Right renal pelvis (tissue), 4 donors: ENCODE data around the gene NOL9. TPM values are rescaled to one million over a fixed set of nuclear protein-coding genes. Genes with fewer than 3 reads are reported as not detected.

Source experiments
- DNase-seq, 4 donors: peaks; one replicate each; pipeline ENCODE4 v3.0.0-alpha.2; 2013; ENCODE audit warnings: low read depth in 4 of 4, low spot score in 3 of 4, missing footprints in 1 of 4
- polyA plus RNA-seq, 4 donors: library from polyadenylated mRNA; unstranded; fragments of 120-200 nt; gene quantifications; one replicate each; pipeline ENCODE4 v1.2.1, GENCODE V29; 2013; ENCODE audit not compliant: insufficient read length in 4 of 4

Gene NOL9
- polyA plus RNA-seq, 4 donors, result 15.4 to 19.1 (median 16.3) TPM

DNA sequence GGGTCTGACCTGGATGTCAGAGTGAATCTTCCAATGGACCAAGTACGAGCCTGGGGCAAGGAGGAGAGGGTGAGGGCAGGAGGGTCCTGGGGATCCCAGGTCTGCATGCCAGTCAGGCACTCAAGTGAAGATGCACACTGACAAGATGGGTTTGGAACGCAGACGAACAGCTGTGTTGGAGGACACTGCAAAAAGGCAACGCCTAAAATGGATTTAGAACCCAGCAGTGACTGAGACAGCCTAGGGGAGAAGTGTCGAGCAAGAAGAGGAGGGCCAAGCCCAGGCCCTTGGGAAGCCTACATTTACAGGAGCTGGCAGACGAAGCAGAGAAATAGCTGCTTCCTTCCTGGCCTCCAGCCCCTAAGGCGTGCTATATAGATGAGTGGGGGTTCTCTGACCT is 25.8 kb downstream of the NOL9 start:
- no peak for DNase-seq

DNA sequence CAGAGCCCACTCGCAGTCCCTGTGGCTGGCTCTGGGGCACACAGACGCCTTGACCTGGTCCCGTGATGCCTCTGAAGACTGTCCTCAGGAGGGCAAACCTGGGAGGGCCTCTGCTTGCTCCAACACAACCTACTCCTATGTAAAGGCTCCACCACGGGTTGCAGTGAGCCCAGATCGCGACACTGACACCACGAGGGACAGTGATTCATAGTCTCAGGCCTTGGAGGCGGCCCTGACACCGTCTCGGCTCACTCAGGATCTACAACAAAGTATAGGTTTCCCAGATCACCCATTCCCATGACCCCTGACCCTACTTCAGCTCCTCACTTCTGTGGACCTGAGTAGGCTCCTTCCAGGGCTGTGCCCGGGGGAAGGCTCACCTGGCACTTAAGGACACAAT is 28.0 kb downstream of the NOL9 start:
- no peak for DNase-seq

DNA sequence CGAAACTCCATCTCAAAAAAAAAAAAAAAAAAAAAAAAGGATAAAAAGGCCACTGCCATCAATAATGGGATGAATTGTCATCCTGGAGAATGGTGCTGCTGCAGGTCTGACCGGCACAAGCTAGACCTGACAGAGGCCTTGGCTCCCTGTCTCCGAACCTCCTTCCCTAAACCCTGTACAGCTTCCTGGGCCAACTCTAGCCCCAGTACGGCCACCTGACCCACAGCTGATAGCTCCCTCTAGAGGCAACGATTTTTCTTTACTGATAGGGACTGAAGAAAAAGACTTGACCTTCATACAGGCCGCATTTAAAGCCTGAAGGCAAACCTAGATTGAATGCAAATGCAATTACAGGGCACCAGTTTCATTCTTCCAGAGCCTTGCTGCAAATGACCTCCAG is 30.7 kb downstream of the NOL9 start:
- DNase-seq, result no peak

DNA sequence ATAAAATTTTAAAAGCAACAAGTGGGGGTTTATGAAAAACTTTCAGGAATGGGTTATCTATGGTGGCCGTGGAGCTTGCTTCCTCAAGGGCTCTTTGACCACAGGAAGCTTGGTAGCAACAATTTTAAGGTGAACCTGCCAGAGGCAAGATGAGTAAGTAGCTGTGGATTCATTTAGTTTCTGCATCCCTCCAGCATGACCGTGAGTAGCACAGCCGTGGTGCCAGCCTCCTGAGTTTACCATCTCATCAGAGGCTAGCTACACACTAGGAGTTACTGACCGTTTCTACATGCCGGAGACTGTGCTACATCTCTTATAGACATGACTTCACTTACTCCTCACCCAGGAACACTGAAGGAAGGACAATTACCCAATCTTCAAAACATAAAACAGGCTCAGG is 32.8 kb downstream of the NOL9 start:
- DNase-seq, result no peak

DNA sequence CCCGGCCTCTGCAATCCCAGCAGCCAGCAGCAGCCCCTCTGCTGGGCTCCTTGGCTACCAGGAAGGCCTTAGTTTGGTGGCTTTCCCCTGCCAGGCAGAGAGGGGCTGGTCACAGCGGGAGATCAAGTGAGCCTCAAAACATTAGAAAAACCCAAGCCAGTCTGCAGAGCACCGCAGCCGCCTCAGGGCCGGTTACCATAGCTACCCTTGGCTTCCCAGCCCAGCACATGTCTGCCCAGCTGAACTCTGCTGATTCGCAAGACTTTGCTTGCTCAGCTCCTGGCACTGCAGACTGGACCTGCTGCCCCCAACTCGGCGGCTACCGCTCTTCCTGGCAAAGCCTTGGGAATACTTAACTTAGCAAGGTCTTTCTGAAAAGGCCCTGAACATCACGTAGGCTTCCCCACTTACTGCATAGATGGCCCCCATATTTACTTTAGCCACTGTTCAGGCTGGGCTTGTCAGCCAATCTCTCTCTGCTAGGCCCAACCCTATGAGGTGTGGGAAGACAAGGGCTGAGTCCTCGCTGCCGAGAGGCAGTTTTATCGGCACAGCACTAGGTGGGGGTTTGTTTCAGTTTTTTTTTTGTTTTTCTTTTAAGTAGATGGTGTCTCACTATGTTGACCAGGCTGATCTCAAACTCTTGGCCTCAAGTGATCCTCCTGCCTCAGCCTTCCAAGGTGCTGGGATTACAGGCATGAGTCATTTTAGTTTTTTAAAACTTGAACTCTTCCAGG is 34.2 kb downstream of the NOL9 start:
- DNase-seq, result peak in 3 of 4 donors; percentile 27 to 55 (median 40)

DNA sequence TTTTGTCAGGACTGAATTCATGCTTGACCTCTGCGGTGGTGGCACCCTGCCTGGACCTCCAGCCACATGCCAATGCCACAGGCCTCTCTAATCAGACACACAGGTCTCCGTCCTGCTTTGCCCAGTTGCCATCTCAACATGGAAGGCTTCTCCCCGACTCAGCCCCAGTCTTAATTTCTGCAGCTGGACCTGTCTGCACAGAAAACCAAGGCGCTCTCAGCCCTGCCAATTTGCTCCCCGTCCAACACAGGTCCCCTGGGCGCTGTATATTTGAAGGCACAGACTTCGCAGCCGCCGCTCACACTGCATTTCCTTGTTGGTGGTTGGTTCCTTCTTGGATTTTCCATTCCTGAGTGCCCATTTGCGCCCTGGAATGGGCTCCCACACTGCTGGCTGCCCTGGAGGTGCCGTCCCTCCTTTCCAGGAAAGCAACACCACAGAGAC is 34.8 kb downstream of the NOL9 start:
- no peak for DNase-seq

DNA sequence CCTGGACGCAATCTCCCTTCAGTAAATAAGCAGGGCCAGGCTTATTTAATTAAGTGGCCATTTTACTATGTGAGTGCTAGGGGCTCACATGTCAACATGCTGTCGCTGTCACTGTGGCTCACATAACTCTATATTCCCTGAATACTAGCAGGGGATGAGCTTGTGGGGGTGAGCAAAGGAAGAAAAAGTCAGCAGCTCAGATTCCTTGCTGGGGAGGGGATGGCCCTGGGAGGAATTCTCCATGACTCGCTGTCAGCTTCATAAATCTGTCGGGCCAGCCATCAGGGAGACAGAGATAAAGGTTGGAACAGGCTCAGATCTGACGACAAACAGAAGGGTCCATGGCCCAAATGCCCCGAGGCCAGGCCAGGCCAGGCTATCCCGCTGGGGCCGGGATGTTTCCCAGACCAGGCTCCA is 36.9 kb downstream of the NOL9 start:
- no peak for DNase-seq

DNA sequence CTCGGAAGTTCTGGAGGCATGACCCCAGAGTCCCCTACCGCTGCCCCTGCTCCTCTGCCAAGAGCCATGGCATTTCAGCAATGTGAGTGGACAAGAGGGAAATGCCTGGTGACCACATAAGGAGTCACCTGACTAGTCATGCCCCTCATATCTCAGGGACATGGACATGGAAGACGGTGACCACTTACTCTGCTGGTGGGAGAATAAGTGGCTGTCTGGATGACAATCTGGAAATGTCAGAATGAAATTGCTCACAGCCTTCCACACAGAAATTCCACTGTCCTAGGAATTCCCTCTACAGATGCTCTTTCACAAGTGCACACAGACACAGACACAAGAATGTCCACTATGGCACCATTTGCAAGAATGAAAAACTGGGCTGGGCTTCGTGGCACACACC is 38.5 kb downstream of the NOL9 start:
- DNase-seq, result no peak

DNA sequence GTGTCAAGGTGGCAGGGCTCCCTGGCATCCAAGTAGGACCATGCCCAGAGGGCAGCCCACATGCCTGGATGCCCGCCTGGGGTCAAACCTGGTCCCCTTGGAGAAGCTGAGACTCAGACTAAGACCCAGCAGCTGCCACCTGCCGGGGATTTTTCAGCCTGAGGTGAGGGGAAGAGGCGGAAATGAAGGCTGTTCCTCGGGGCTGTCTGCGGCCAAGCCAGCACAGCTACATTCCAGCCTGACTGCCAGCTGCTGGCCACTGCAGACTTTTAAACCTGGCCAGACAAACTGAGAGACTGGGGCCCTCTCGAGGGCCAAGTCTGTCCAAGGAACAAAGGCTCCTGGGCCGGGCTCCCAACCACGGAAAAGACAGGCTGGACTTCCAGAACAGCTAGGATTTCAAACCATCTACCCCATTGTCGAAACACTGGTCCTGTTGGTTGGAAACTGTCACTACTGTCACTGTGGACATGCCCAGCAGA is 41.0 kb downstream of the NOL9 start:
- no peak for DNase-seq

DNA sequence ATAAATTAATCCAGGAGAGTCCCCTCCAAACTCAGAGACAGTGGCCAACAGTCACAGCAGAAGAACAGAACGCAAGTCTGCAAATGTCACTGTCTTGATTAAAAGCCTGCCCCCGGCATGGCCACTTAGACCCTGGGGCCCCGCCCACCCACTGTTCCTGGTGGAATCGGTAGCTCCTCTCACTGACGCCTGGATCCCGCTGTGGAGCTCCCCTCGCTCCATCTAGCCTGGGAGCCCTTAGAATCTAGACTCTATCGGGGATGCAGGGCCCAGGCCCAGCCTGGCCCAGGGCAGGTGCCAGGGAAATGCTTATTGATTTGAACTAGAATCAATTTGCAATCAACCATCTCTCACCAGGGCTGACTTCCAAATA is 41.4 kb downstream of the NOL9 start:
- DNase-seq, result no peak

DNA sequence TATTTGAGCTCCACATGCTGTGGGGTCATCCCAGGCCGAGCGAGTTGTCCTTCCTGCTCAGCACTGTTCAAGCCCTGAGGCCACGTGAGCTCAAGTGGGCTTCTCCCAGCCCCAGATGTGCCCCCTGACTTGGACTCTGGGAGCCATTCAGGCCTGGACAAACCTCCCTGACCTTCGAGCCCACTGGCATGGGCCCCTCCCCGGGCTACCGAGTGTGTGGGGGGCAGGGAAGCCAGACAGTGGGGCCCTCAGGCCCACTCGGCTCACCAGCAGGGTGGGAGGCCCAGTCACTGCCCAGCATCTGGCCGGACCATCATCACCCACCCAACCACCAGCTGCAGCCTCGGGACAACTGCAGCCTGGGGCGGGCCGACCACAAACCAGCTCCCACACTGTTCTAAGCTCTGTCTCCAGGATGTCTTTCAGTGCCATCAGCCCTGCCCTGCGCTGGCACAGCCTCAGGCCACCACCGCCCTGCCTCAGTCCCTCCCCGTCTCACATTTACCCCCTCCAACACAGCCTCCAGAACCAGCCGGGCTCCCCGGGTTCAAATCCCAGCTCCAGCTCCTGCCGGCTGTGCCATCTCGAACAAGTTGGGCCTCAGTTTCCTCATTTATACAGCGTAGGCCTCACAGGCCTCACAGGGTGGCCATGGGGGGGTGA is 41.9 kb downstream of the NOL9 start:
- no peak for DNase-seq

DNA sequence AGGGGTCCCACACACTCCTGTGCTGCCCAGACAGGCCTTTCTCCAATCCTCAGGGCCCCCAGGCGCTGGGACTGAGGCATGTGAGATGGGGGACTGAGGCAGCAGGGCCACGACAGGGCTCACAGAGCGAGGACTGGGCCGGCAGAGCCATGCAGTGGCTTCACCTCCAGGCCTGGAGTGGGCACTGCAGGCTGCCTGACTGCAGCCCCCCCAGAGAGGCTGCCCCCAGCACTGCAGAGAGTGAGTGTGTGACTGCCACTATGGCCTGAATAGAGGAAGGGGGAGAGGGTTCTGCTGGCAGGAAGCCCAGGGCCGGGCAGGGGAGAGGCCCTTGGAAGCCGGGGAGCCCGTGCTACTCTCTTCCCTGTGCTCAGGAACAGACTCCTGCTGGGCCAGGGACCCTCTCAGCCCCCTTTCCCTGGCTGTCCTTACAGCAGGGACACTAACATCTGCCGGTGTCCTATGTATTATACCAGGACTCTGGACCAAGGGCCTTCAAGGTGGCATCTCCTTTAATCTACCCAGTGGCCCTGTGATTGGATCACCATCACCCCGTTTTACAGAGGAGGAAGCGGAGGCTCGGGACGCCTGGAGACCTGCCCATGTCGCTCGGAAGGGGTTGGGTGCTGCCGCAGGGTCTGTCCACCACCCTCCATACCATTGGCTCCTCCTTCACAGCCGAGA is 42.6 kb downstream of the NOL9 start:
- DNase-seq, result no peak

DNA sequence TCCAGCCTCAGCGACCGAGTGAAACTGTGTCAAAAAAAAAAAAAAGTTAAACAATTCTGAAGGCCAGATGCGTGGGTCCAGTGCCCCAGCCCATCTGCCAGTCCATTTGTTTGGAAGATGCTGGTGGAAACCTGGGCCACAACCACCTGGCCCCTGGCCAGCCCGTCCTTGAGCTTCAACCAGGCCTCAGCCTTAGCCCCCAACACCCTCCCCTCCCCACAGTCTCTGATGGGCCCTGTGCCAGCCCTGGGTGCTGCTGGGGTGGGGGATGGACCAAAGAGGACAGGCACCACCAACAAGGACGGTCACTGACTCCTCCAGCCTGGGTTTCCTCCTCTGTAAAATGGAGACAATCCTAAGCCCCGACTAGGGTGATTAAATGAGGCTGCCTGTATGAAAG is 43.3 kb downstream of the NOL9 start:
- no peak for DNase-seq

DNA sequence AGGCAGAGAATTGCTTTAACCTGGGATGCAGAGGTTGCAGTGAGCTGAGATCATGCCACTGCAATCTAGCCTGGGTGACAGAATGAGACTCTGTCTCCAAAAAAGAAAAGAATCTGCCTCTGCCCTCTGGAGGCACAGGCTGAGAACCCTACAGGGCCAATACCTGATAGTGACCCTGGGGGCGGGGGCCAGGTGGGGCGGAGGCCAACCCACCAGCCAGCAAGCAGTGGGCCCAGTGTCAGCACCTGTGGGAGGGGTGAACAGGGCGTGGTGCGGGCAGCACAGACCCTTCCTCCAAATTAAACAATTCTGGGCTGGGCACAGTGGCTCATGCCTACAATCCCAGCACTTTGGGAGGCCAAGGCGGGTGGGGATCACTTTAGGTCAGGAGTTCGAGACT is 43.8 kb downstream of the NOL9 start:
- no peak for DNase-seq

DNA sequence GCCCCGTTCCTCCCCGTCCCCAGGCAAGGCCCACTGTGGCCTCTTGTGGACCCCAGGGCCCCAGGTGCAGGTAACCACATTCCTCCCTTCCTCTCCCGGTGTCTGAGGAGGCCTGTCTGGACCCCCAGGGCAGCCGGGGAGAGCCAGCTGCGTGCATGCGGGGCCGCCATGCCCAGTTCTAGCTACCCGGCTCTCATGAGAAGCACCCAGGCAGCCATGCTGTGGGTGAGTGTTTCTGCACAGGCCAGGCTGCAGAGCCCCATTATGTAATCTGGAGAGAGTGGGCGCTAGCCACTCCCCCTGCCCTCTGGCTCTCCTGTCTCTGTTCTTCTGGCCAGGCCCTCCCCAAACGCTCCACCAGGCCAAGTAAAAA is 44.4 kb downstream of the NOL9 start:
- DNase-seq, result no peak

DNA sequence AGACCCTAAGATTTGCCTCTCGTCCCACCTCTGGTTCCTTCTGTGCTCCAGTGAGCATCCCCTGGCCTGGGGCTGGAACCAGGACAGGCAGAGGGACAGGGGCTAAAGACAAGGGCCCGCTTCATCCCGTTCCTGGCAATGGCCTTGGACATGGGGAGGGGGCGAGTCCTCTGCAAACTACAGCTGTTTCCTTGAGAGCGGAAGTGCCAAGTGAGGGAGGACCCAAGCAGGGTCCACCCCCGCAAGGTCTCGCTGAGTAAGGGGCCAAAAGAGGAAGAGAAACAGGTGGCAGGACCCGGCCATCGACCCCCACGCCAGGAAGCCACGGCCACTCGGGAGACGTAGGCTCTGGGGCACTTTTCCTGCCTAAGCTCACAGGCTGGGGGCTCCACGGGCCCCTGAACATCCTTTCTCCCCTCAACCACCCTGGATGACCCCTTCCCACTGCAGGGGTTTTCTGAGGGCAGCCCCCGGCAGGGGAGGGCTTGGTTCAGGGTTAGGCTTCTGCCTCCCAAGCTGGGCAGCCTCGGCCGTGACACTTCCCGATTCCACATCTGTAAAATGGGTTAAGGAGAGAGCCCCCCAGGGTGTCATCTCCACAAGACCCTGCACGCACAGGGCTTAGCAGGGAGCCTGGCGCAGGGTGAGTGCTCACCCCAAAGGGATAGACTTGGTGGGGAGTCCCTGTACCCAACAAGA is 44.9 kb downstream of the NOL9 start:
- DNase-seq, result no peak

DNA sequence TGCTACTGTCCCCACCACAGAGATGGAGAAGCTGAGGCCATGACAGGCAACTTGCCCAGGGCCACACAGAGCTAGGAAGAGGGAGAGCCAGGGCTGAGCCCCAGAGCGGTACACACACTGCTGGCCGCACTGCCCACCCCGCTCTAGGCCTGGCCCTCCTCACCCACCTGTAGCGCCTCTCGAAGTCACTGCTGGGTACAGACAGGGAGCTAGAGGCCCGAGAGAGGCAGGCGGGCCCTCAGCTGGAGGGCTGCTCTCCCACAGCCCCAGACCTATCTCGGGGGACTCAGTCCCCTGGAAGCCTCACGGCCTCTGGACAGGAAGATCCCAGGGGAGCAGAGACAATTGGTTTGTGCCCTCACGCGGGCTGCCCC is 45.5 kb downstream of the NOL9 start:
- no peak for DNase-seq

DNA sequence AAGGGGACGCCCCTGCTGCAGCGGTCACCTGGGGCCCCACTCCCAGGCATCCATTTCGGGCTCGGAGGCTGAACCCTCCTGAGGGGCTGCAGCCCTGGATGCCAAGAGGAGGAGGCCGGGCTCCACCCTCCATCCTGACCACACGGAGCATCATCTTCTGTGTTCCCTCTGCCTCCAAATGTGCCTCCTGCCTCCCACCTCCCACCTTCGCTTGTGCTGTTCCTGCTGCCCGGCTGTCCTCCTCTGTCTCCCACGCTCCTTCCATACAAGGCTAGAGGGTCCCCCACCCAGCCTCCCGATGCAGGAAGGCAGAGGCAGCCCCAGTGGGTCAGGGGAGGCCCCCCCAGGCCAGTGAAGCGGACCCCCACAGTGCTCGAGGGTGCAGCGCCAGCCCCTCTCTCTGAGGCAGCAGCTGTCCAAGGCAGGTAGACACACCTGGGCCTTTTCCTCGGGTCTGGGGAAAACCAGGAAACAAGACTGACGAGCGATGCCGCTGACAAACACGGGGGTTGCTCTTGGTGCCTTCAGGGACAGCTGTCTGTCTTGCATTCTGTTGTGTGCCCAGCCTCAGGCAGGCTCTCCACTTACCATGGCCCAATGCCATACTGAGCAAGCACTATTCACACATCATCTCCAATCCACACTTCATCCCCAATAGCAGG is 46.0 kb downstream of the NOL9 start:
- no peak for DNase-seq

DNA sequence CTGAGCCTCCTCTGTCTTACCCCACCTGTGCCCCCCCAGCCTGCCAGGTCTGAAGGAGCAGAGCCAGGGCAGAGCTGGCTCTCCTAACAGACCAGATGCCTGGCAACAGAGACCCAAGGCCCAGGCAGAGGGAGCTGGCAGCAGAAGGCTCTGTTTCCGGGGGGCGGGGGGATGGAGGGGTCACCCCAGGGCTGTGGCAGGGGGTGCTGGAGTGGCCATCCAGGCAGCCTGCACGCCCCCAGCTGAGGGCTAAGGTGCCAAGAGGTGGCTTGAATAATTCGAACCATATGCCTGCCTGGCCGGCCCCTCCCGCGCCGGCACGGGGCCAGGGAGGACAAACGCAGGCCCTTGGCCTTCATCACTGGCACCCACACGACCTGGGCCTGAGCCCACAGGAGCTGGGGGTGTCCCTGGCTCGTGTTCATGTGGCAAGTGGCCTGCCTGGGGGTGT is 46.8 kb downstream of the NOL9 start:
- no peak for DNase-seq

DNA sequence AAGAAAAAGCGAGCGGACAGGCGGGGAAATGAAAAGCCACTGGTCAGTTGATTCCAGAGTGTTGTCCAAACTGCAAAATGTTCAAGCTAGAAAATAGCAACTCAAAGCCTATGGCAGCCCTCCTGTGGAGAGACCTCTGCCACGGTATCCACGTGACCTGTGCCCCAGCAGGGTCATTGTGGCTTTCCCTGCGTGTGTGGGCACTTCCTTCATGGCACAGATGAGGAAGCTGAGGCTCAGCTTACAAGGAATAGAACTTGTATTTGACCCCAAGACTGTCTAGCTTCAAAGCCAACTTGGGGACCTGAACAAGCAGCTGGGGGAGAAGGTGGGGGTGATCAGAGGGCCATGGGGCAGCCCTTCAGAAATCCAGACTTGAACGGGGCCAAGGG is 47.3 kb downstream of the NOL9 start:
- DNase-seq, result no peak
